Keratinocyte (primary cell): ENCODE results near the gene SIGLEC7. TPM values are rescaled to one million over a fixed set of nuclear protein-coding genes. Genes with fewer than 3 reads are reported as not detected.

Source experiments
- DNase-seq: peaks from one replicate; pipeline ENCODE4 v3.0.0-alpha.2; 2011; ENCODE audit warnings: low read depth, missing footprints, low spot score
- FAIRE-seq: peaks from 2 replicates; lab custom pipeline; 2011; peaks lifted over from hg19 to GRCh38; lab: Jason Lieb, UNC
- H2AFZ ChIP-seq: 2 replicates; pipeline ENCODE4 v1.6.0; 2012; ENCODE audit warnings: low read length, control low read depth, inconsistent platforms; ENCODE audit not compliant: control insufficient read depth
- H3K27ac ChIP-seq: 2 replicates; pipeline ENCODE4 v1.5.1; 2011; ENCODE audit warnings: low read length; ENCODE audit not compliant: control insufficient read depth, insufficient read depth
- H3K27me3 ChIP-seq: 3 replicates; pipeline ENCODE4 v1.6.0; 2011; ENCODE audit warnings: low read length; ENCODE audit not compliant: control insufficient read depth, insufficient read depth; ENCODE audit errors: extremely low read depth
- H3K36me3 ChIP-seq, 2 experiments: 2 replicates in 1 of 2; 3 replicates in 1 of 2; pipeline ENCODE4 v1.5.1; 2011; ENCODE audit warnings: low read length in 2 of 2, mild to moderate bottlenecking in 1 of 2; ENCODE audit not compliant: control insufficient read depth in 2 of 2, insufficient read depth in 2 of 2; ENCODE audit errors: extremely low read depth in 1 of 2
- H3K4me1 ChIP-seq: 3 replicates; pipeline ENCODE4 v1.5.1; 2011; ENCODE audit warnings: low read length; ENCODE audit not compliant: control insufficient read depth, insufficient read depth; ENCODE audit errors: extremely low read depth
- H3K4me2 ChIP-seq: 3 replicates; pipeline ENCODE4 v1.6.0; 2011; ENCODE audit warnings: low read depth, low read length; ENCODE audit not compliant: control insufficient read depth, insufficient read depth; ENCODE audit errors: extremely low read depth
- H3K4me3 ChIP-seq, 3 experiments: fragments of 200-600 bp in 1 of 3; sonication (generic) in 1 of 3; 2 replicates in 2 of 3; 3 replicates in 1 of 3; pipeline ENCODE4 v1.5.1; 2011 to 2016; ENCODE audit warnings: low read length in 3 of 3, mild to moderate bottlenecking in 3 of 3, control low read depth in 2 of 3, inconsistent platforms in 1 of 3, low read depth in 1 of 3, mixed read lengths in 1 of 3, mixed run types in 1 of 3, moderate library complexity in 1 of 3; ENCODE audit not compliant: control insufficient read depth in 2 of 3, insufficient read depth in 2 of 3; ENCODE audit errors: extremely low read depth in 1 of 3
- H3K79me2 ChIP-seq: 2 replicates; pipeline ENCODE4 v1.6.0; 2012; ENCODE audit warnings: low read length; ENCODE audit not compliant: control insufficient read depth, insufficient read depth
- H3K9ac ChIP-seq: 3 replicates; pipeline ENCODE4 v1.6.0; 2011; ENCODE audit warnings: low read length; ENCODE audit not compliant: control insufficient read depth, insufficient read depth; ENCODE audit errors: extremely low read depth
- H3K9me1 ChIP-seq: 3 replicates; pipeline ENCODE4 v1.6.0; 2011; ENCODE audit warnings: low read length; ENCODE audit not compliant: control insufficient read depth, insufficient read depth; ENCODE audit errors: extremely low read depth
- H3K9me3 ChIP-seq: 2 replicates; pipeline ENCODE4 v1.5.1; 2012; ENCODE audit warnings: low read depth, low read length; ENCODE audit not compliant: control insufficient read depth
- H4K20me1 ChIP-seq: 3 replicates; pipeline ENCODE4 v1.6.0; 2011; ENCODE audit warnings: low read length; ENCODE audit not compliant: control insufficient read depth, insufficient read depth; ENCODE audit errors: extremely low read depth
- CTCF ChIP-seq, 3 experiments: IDR thresholded peaks in 1 of 3; conservative IDR thresholded peaks in 1 of 3; optimal IDR thresholded peaks in 1 of 3; 2 replicates in 2 of 3; 3 replicates in 1 of 3; pipeline versions ENCODE3 to v1.5.1; 2011; ENCODE audit warnings: low read length in 3 of 3, mild to moderate bottlenecking in 3 of 3, moderate library complexity in 2 of 3, control low read depth in 1 of 3, inconsistent platforms in 1 of 3; ENCODE audit not compliant: insufficient read depth in 2 of 3; ENCODE audit errors: extremely low read depth in 1 of 3
- EZH2 ChIP-seq: IDR thresholded peaks from one replicate; pipeline ENCODE4 v1.6.1; 2012; ENCODE audit warnings: inconsistent platforms, mild to moderate bottlenecking, low read length, moderate library complexity
- dilution Hi-C: fragments of 300-500 bp; cut with MboI; formaldehyde crosslinking; loops from one replicate; pipeline ENCODE4 v1.7.0; 2020; ENCODE audit warnings: low sequenced_read_pairs; ENCODE audit not compliant: extremely low pct_ligation_motif_present
- polyA plus RNA-seq, 5 experiments: library from polyadenylated mRNA; depleted of rRNA in 3 of 5; stranded (reverse) in 3 of 5; stranded (forward) in 1 of 5; unstranded in 1 of 5; fragments of >200 nt; gene quantifications; 1 replicate in 1 of 5; 2 replicates in 3 of 5; 3 replicates in 1 of 5; pipeline versions ENCODE4 v1.2.1 to v1.2.3, GENCODE V29; 2011 to 2012; ENCODE audit warnings: missing spikeins in 2 of 5, low read depth in 1 of 5, low replicate concordance in 1 of 5

SIGLEC7 gene
- polyA plus RNA-seq, 1 donor (not counting 4 experiments of a cell fraction or from before 2014, with no cell fraction given): not detected

GRCh38 chr19:51185069-51185867, 43.2 kb downstream of the SIGLEC7 start:
- H4K20me1 ChIP-seq: no peaks in the 10 kb centered on the region
- H3K4me2 ChIP-seq: no peak overlapping the region
- no peak for DNase-seq
- H3K79me2 ChIP-seq: no peaks in the 10 kb centered on the region
- H3K36me3 ChIP-seq: no peaks in the 10 kb centered on the region
- no peaks in the 10 kb centered on the region for H3K9me3 ChIP-seq
- no peaks in the 10 kb centered on the region for H3K27me3 ChIP-seq
- no peak overlapping the region for H3K27ac ChIP-seq
- no peaks in the 10 kb centered on the region for H3K9me1 ChIP-seq
- no peaks in the 10 kb centered on the region for H3K4me1 ChIP-seq
- dilution Hi-C loops: no loop called here
- H3K9ac ChIP-seq: no peak overlapping the region
- H2AFZ ChIP-seq: no peak overlapping the region
- FAIRE-seq: no peak
- H3K4me3 ChIP-seq: no peak overlapping the region
- TF ChIP-seq EZH2 (no peak), CTCF (optimal IDR thresholded peaks at IDR 0.05 in 1 of 3, IDR thresholded peaks at IDR 0.05 in 1 of 3, conservative IDR thresholded peaks at IDR 0.05 in 1 of 3; ENCODE audit: extremely low read depth in 1 of 3, insufficient read depth in 2 of 3, low read length in 3 of 3) (no peak)

- no peak overlapping the region for H2AFZ ChIP-seq
- no peaks in the 10 kb centered on the region for H3K9me1 ChIP-seq
- H3K4me2 ChIP-seq: no peak overlapping the region
- TF ChIP-seq CTCF (optimal IDR thresholded peaks at IDR 0.05 in 1 of 3, IDR thresholded peaks at IDR 0.05 in 1 of 3, conservative IDR thresholded peaks at IDR 0.05 in 1 of 3; ENCODE audit: extremely low read depth in 1 of 3, insufficient read depth in 2 of 3, low read length in 3 of 3) (no peak), EZH2 (no peak)
- H3K4me3 ChIP-seq: no peak overlapping the region
- H3K9me3 ChIP-seq: no peaks in the 10 kb centered on the region
- DNase-seq: no peak
- H3K27ac ChIP-seq: no peak overlapping the region
- no peak for FAIRE-seq
- no peaks in the 10 kb centered on the region for H4K20me1 ChIP-seq
- H3K4me1 ChIP-seq: no peaks in the 10 kb centered on the region
- H3K27me3 ChIP-seq: no peaks in the 10 kb centered on the region
- dilution Hi-C loops: no loop called here
- no peak overlapping the region for H3K9ac ChIP-seq
- H3K36me3 ChIP-seq: no peaks in the 10 kb centered on the region
- H3K79me2 ChIP-seq: no peaks in the 10 kb centered on the region
Observed at GRCh38 chr19:51185868-51186215, 43.7 kb downstream of the SIGLEC7 start.
